GM19238 (cell line): ENCODE results near the gene JADE2.
A peak's percentile ranks its signal among the peaks of the same experiment; 100 is the strongest.
"Not testable (repeated sequence)": the region's sequence is repeated elsewhere in the genome, so short reads cannot be mapped to it uniquely, and the experiment has no call there.

ENCODE experiments used
- DNase-seq: peaks from one replicate; pipeline ENCODE4 v3.0.0; 2011; ENCODE audit warnings: low spot score; ENCODE audit not compliant: insufficient read length

Gene JADE2

DNA sequence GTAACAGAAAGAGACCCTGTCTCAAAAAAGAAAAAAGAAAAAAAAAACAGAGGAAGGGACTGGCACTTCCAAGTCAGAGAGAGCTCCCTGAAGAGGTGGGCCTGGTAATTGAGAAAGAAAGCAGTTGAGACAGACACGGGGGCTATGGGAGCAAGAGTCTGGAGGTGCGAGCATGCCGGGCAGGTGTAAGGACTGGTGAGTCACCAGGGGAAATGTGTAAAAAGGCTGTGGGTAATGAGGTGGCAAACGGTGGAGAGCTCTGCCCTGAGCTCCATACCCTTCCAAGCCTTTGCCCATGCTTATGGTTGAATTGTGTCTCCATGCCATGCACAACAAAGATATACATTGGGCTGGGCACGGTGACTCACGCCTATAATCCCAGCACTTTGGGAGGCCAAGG is 18.0 kb upstream of the JADE2 start:
- DNase-seq = no peak

DNA sequence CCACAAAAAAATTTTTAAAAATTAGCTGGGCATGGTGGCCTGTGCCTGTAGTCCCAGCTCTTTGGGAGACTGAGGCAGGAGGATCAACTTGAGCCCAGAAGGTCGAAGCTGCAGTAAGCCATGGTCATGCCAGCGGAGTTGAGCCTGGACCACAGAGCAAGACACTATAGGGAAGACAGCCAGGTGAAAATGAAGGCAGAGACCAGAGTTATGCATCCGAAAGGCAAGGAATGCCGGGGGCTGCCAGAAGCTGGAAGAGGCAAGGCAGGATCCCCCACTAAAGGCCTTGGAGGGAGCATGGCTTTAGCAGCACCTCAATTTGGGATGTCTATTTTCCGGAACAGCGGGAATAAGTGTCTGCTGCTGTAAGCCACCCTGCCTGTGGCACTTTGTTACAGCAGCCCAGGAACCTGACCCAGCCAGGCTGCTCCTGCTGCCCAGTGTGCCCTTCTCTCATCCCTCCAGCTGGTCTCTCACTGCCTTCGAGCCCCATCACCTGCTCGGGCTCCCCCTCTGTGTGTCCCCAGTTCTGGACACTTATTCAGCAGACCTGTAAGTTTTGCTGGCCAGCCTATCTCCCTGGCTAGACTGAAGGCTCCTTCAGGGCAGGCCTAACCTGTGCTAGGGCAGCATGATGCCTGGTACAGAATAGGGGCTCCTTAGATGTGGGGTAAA is 16.8 kb upstream of the JADE2 start:
- DNase-seq = no peak

DNA sequence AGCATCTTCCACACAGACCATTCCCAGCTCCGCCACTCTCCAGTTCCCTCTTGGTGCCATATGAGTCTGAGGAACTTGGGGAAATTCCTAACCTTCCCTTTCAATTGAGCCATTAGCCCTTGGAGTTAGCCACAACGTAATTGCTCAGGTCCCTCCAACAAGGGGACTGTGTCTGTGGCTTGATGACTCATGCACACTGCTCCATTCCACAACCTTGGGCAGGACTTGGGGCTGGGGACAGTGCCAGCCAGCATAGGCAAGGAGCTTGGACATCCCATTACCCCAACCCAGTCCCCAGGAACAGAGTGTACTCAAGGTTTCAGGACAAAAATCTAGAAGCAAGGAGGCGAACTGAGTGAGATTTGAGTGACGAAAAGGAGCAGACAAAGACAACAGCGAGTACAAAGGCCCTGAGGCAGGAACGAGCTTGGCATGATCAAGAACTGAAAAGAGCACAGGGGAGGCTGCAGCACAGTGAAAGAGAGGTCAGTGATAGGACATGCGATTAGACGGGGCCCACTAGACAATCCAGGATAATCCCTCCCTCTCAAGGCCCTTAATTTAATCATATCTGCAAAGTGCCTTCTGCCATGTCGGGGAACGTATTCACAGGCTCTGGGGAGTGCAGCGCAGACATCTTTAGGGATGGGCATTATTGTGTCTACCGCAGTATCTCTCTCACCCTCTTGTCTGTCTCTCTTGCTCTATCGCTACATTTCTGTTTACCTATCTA is 16.0 kb upstream of the JADE2 start:
- no peak for DNase-seq

DNA sequence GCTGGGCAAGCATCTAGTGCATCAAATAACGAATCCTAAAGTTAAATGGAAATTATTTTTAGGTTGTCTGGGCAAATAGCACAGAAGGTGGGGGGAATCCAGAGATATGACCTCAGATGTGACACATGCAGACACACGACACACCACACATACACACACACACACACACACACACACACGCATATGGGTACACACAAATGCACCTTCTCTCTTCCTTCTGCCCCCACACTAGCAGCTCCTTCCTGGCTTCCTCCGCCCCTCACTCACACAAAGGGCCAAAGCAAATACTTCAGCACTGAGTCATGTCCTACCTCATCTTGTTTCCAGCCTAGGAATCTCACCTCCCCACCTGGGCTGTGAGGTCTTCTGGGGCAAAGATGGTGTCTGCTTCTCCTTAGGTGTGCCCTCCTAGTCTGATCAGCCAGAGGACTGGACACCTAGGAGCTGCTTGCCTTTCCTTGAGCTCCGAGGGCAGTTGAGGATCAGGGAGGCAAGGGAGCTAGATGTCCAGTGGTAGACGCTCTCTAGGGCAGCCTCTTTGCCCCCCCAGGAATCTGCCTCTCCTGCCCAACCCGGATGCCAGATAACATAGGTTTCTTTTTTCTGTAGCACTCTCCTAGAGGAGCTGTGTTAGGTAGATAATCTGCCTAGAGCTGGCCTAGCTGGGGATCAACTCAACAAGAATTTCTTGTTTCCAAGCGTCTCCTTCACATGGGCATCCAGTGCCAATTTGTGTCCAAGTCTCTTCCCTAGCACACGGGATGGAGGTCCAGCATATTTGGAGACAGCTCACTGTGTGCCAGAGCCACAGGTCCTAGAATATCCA is 14.3 kb upstream of the JADE2 start:
- DNase-seq = no peak

DNA sequence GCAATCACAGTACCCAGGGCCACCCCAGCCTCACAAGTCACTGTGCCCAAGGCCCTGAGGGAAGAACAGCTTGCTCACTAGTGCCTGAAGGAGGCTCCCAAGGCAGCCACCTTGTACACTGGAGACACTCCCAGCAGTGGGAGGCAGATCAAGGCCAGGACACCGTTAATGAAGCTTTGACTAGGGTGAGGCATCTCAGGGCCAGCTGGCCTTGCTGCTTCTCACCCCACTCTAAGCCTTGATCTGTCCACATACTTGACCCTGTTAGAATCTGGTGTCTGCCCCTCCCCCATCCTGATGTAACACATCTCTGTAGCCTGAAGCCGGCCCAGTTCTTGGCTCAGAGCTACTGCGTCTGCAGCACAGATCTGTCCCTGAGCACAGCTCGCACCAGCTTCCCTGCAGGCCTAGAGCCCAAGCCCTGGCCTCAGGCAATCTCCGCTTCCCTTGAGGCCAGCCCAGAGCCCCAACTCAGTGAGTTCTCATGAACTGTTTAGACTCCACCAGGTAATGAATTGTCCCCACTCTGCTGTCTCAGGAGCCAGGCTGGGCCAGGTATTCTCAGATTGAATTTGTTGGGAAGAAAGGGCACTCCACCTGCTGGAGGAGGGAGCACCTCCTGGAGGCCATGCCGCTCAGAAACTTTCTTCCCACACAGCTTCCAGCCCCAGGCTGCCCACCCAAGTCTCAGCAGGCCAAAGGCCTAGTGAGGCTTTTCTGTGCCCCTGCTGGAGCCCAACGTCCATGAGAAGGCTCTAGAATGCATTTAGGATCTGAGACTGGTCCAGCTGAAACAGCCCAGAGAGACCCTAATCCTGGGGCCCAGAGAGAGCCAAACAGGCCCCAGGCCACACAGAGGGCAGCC is 13.4 kb upstream of the JADE2 start:
- no peak for DNase-seq

DNA sequence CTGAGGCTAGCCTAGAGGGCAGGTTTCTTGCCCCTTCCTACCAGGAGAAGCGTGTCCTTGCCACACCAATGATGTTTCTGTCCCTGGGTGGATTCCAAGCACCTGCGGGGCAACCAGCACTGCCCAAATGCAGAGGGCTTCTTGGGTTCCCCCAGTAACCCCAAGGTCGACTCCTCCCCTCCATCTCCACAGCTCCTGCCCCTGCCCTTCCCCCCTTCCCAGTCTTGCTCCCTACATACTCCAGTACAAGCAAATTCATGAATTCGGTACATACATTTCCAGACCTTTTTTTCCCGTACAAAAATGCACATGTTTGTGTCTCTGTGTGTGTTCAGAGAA is 12.8 kb upstream of the JADE2 start:
- DNase-seq = no peak

DNA sequence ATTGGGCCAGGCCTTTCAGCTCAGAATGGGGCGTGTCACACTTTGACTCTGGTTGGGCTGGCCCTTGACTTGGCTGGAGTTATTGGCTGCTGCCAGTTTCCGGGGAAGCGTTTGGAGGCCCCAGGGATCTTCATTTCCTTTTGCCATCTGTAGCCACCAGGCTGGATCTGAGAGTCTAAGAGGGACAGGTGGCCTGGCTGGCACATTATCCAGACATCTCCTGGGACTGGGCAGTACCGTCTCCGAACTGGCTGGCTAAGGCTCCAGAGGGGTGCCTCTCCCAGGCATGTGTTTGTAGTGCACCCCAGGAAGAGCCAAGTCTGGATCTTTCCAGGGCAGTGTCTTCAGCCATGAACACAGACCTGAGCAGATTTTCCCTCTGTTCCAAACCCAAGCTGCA is 9.7 kb upstream of the JADE2 start:
- no peak for DNase-seq

DNA sequence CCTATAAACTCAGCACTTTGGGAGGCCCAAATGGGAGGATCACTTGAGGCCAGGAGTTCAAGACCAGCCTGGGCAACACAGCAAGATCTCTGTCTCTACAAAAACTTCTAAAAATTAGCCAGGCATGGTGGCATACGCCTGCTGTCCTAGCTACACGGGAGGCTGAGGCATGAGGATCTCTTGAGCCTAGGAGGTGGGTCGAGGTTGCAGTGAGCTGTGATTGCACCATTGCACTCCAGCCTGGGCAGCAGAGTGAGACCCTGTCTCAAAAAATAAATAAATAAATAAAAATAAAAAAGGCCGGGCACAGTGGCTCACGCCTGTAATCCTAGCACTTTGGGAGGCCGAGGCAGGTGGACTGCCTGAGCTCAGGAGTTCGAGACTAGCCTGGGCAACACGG is 8.5 kb upstream of the JADE2 start:
- not testable (repeated sequence) for DNase-seq

DNA sequence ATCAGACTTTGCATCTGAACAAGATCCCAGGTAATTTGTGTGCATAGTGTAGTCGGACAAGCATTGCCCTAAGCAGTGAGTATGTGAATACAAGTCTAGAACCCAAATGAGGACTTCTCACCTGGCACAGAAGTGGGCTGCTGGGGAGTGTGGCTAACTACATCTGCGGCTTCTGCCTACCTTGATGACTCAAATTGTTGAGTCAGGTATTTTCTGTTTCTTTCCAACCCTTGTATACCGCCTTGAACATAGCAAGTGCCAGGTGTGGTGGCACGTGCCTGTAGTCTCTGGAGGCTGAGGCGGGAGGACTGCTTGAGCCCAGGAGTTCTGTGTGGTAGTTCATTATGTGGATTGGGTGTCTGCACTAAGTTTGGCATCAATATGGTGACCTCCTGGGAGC is 7.9 kb upstream of the JADE2 start:
- DNase-seq = no peak

DNA sequence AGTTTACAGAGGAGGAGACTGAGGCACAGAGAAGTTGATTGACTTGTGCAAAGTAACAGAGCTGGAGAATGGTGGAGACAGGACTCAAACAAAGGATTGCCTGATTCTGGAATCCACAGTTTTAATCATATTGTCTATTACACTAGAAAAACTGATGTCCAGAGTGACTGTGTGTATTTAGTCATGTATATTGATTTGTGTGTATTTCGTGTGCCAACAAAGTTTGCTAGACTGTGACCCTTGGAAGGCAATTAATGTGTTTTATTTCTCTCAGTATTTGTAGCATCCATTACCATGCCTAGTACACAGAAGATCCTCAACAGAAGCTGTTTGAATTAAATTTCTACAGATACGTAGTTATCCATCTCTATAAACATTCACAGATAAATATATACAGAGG is 5.5 kb upstream of the JADE2 start:
- no peak for DNase-seq

DNA sequence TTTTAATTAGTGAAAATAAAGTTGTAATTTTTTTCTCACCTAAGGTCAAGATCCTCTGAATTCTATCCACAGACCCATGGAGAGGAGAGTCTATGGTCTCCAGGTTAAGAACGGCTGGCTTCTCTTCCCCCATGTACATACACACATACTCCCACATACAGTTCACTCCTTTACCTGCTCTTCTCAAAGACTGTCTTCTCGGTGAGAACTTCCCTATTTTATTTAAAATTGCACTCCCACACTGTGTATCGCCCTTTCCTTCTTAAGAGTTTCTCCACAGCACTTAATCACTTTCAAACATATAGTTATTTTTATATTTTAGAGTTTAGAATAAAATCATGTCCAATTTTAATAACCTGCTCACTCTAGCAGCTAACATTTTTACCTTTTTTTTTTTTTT is 3.6 kb upstream of the JADE2 start:
- DNase-seq = no peak

DNA sequence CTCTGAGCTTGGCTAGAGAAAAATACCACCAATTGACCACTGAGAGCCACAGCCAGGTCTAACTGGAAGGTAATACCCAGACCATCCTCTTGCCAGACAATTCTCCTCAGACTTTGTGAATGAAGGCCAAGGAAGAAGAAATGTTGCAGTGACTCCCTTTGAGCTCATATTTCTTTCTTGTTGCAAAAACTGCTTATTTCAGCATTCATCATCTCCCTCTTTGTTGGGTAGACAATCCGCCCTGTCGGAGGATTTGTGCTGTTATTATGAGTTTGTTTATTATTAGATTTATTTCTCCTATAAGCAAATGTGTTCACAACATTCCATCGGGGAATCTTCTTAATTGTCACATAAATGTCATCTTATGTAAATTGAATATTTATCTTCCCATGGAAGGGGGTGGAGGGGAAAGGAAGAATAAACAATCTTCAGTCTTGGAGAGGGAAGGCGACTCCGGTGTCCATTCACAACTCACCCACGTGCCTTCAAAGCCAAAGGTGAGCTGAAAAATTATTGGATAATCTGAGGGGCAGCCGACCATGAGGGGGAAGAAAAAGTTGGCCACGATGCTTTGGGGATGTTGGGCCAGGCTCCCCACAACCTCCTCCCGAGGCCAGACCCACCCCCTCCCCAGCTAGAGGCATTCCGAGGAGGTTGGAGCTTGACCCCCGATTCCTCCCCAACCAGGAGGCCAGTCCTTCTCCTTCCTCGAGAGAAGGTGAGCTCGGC is 1.8 kb upstream of the JADE2 start:
- DNase-seq = no peak

DNA sequence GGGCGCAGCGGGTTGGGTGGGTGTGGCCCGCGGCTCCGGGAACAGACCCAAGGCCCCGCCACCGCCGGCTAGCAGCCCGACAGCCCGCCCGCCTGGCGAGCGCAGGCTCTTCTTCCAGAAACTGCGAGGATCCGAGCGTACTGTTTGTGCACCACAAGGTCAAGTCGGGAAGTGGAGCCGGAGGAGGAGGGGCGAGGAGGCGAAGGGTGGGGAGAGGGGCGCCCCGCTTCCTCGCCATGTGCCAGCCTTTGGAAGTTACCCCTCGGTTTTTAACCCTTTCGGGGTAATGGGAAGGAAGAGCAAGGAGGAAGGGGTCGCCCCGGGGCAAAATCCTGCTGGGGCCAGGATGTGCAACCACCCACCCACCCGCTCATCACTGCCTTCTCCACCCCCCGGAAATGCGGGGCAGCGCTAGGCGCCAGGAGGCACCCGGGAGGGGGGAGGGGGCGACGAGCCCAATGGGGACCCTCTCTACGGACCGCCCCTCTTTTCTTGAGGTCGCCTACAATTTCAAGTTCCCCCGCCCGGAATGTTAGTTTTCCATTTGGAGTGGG is 1.1 kb upstream of the JADE2 start:
- peak; percentile 67 for DNase-seq

DNA sequence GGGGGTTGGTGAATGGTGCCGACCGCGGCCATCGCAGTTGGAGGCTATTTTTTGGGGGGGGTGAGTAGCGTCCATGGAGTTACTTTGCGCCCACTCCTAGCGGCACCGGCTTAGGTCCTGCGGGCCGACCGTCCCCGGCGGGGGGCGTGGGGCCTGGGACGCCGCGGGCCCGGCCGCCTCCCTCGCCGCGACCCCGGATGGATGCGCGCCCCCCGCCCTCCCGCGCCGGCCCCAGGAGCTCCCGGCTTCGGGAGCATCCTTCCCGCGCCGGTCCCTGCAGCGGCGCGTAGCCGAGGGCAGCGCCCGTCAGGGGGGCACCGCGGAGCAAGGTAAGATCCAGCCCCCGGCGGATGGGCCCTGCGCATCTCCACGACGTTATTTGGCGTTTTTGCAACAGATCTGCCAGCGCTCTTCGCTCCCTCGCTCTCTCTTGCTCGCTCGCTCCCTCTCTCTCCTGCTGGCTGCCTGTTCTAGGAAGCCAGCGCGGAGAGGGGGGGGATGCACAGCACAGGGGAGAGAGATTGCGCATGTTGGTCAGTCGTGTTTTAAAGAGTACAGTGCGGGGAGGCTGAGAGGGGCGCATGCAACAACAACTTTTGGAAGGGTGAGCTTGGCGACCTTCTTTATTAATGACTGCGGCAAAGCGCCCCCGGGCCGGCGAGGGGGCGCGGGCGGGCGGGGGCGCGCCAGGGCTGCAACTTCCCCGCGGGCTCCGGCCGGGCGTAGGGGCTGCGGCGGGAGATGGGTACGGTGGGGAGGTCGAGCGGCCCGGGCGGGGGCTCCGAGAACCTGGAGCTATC is 413 bp downstream of the JADE2 start:
- DNase-seq = peak; percentile 65

DNA sequence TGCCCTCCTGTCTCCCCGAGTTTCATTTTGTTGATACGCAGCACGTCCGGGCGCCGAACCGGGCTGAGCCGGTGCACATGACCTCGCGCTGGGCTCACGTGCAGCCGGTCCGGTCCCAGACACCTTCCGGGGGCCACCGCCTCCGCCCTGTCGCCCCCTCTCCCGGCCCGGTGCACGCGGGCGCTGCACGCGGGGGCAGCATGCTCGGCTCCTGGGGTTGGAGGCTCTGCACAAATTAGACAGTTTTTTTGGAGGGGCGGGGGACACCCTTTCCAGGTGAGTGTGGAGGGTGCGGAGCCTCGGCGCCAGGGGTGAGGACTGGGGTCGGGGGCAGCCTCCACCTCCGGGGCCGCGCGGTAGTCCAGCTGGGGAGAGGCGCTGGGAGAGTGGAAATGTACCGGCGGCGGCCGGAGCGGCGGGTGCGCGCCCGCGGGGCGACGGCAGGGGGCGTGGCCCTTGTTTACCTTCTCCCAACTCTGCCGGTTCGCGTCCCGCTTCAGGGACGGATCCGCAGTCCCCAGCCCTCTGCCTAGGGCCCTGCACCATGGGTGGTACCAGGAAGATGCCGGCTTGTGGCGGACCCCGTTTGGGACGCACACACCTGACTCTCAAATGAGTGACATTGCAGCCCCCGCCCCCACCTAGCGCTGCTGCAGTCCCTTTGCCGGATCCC is 1.1 kb downstream of the JADE2 start:
- DNase-seq = peak; percentile 64

DNA sequence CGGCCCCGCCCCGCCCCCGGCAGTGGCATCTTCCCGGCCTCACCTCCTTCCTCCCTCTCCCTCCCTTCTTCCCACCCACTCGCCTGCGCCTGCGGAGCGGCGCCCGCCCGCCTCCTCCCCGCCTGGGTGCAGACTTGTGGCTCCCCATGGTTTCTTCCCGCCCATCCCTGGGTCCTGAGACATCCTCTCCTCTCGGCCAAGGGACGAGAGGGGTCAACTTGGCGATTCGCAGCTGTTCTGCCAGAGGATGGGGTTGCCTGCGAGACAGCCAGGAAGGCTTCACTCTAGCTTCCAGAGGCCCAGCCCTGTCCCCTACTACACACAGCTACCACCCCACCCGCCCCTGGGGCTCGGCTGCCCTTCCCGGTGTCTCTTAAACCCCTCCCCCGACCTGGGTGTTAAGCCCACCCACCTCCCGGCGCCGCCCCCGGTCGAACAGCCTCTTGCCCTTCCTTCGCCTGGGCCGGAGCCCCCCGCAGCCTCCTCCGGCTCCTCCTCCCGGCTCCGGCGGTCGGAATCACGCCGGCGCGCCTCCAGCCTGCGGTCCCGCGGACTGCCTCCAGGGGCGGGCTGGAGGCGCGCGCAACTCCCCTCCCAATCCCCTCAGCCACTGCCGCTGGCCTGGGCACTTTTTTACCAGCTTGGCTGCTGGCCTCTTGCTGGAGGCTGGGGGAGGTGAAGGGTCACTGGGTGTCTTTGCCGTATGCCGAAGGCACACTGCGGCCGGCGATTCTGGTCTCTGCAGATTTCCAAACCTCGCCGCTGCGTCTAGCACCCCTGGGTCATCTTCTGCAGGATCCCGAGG is 1.9 kb downstream of the JADE2 start:
- peak; percentile 85 for DNase-seq

DNA sequence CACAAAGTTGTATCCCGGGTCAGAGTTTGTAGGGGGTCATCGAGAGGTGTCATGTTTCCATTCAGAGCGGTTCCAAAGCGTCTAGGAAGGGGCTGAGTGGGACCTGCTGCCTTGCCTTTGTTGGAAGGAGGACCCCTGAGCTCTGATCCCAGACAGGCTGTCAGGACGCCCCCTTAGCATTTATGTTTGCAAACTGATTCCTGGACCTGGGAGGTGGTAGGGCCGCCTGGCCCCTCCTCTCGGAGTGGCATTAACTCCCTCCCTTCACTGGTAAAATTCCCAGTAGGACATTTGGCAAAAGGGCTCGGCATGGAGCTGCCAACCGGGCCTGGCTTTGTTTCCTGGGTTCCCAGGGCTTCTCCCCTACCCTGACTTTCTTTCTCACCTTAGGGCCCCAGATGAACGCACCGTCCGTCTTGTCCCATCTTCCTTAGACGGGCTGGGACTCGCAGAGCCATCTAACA is 2.5 kb downstream of the JADE2 start:
- DNase-seq = no peak

DNA sequence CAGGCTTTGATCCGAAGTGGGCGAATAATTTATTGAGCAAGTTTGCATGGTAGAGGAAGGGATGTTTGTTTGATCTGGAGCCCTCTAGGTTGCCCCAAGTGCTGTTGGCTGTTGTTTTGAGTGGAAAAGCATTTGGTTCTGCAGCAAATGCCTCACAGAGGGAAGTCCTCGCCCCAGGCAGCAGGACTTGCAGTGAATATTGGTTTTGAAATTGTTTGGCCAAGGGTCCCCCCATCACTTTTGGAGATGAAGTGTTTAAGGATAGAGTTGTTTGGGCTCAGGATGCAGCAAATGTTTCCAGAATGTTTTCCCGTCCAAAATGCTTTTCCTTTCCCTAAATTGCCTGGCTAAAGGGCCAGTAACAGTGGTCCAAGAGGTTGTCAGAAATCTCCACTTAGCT is 3.1 kb downstream of the JADE2 start:
- no peak for DNase-seq
